GM18526 (cell line): Measurements from ENCODE around the gene LY6G5B.

Source experiments
- POLR2A ChIP-seq: IDR thresholded peaks from 3 replicates; pipeline ENCODE4 v1.6.1; 2011; ENCODE audit not compliant: insufficient read length; ENCODE audit errors: extremely low read depth

Gene LY6G5B

GRCh38 chr6:31655349-31656237 lies 14.2 kb upstream of the LY6G5B start, which contains the start of gene APOM:
Gene APOM (plus strand): TSS chr6:31655894. CDS start chr6:31655967, 73 bp downstream.
- no peak for TF ChIP-seq POLR2A

- TF ChIP-seq POLR2A, result no peak
These were observed 12.2 kb upstream of the LY6G5B start for GRCh38 chr6:31657406-31658157.

- no peak for TF ChIP-seq POLR2A
These were observed 11.6 kb upstream of the LY6G5B start for GRCh38 chr6:31658158-31658688.

GRCh38 chr6:31658983-31659648 lies 10.7 kb upstream of the LY6G5B start:
- TF ChIP-seq POLR2A, result no peak

GRCh38 chr6:31659649-31660380 lies 10.0 kb upstream of the LY6G5B start:
- TF ChIP-seq POLR2A, result no peak

GRCh38 chr6:31660381-31661261 lies 9.2 kb upstream of the LY6G5B start, which contains the start of gene C6orf47:
Gene C6orf47 (minus strand): TSS chr6:31660778. CDS start chr6:31659947, 831 bp downstream.
- peak; percentile 89 for TF ChIP-seq POLR2A

- no peak for TF ChIP-seq POLR2A
These were observed 8.3 kb upstream of the LY6G5B start for GRCh38 chr6:31661262-31662123.

GRCh38 chr6:31662124-31662723 lies 7.6 kb upstream of the LY6G5B start:
- TF ChIP-seq POLR2A, result no peak

- no peak for TF ChIP-seq POLR2A
These were observed 6.4 kb upstream of the LY6G5B start for GRCh38 chr6:31663126-31663960.

- TF ChIP-seq POLR2A, result no peak
These were observed 5.6 kb upstream of the LY6G5B start for GRCh38 chr6:31663961-31664789.

- peak; percentile 9 for TF ChIP-seq POLR2A
These were observed 4.8 kb upstream of the LY6G5B start, which contains the start of gene GPANK1 for GRCh38 chr6:31664790-31665500. Gene GPANK1 (minus strand): TSS chr6:31664997. CDS start chr6:31664478, 519 bp downstream.
